ENCODE measurements around the gene EXOSC5. TPM values are rescaled to one million over a fixed set of nuclear protein-coding genes. Genes with fewer than 3 reads are reported as not detected.

EXOSC5 gene
- total and polyA plus RNA-seq, 9 of the 15 experiments (the other 6 are each of a cell fraction or from before 2014, with no cell fraction given): 10.9 to 75.5 (median 37.8) TPM

DNA sequence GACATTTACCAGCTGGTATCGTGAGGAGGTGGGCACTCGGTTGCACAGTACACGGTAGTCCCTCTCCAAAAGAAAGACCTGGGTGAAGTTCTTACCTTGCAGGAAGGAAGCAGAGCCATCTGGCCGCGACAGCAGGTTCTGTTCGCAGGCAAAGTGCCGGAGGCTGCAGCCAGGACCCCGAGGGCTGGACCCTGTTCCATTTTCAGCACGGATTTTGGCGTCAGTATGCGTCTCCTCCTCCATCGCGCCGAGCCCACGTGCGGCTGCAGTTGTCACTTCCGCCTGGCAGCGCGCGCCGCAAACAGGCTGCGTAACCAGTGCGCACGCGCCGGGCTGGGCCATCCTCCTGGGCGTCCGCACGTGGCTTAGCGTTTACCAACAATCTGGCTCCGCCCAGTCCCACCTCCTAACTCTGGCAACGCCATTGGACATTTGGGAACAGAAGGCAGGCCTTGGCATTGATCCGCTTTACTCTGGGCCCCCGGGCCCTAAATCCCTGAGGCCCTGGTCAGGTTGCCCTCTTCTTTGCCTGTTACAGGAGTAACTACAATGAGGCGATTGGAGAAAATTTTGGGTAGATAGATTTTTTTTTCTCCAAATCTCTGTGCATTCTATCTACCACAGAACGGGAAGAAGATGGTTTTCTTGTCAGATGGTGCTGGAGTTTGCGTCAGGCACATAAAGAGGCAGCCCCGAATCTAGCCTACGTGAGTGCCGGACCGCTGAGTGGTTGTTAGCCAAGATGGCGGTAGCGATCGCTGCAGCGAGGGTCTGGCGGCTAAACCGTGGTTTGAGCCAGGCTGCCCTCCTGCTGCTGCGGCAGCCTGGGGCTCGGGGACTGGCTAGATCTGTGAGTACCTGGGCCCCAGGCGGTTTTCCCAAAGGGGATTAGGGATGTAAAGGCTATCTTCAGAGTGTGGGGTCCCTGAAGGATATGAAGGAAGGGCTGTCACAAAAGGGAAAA, at the start of gene EXOSC5, which contains the start of gene BCKDHA (continued):
- no peak for TF ChIP-seq NEUROD1 (IDR thresholded peaks at IDR 0.05; ENCODE audit: borderline replicate concordance, low read depth, low read length, partially characterized antibody)
- no peak for TF ChIP-seq MLLT1 (IDR thresholded peaks at IDR 0.05)
- no peak for TF ChIP-seq PCBP2 (IDR thresholded peaks at IDR 0.05; ENCODE audit: low read depth, low read length, poor library complexity, severe bottlenecking)
- no peak for TF ChIP-seq HDAC8 (tag; IDR thresholded peaks at IDR 0.05)
- TF ChIP-seq TAF9B (IDR thresholded peaks at IDR 0.05; ENCODE audit: partially characterized antibody): peak; percentile 85
- TF ChIP-seq, protein P1, sequence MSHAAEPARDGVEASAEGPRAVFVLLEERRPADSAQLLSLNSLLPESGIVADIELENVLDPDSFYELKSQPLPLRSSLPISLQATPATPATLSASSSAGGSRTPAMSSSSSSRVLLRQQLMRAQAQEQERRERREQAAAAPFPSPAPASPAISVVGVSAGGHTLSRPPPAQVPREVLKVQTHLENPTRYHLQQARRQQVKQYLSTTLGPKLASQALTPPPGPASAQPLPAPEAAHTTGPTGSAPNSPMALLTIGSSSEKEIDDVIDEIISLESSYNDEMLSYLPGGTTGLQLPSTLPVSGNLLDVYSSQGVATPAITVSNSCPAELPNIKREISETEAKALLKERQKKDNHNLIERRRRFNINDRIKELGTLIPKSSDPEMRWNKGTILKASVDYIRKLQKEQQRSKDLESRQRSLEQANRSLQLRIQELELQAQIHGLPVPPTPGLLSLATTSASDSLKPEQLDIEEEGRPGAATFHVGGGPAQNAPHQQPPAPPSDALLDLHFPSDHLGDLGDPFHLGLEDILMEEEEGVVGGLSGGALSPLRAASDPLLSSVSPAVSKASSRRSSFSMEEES (CRISPR knock-in tag; IDR thresholded peaks at IDR 0.05): no peak
- TF ChIP-seq, protein P2, sequence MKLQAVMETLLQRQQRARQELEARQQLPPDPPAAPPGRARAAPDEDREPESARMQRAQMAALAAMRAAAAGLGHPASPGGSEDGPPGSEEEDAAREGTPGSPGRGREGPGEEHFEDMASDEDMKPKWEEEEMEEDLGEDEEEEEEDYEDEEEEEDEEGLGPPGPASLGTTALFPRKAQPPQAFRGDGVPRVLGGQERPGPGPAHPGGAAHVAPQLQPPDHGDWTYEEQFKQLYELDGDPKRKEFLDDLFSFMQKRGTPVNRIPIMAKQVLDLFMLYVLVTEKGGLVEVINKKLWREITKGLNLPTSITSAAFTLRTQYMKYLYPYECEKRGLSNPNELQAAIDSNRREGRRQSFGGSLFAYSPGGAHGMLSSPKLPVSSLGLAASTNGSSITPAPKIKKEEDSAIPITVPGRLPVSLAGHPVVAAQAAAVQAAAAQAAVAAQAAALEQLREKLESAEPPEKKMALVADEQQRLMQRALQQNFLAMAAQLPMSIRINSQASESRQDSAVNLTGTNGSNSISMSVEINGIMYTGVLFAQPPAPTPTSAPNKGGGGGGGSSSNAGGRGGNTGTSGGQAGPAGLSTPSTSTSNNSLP (IDR thresholded peaks at IDR 0.05; ENCODE audit: borderline replicate concordance, low read depth, low read length): peak; percentile 10; the same call in 1 of the 2 replicates
- TF ChIP-seq EZH2 (IDR thresholded peaks at IDR 0.05; ENCODE audit: borderline replicate concordance, low read depth, low read length): no peak
- TF ChIP-seq GATAD2A (IDR thresholded peaks at IDR 0.05): peak; percentile 64; the same call in 1 of the 2 replicates
- no peak for TF ChIP-seq TCF7 (IDR thresholded peaks at IDR 0.05; ENCODE audit: borderline replicate concordance)
- TF ChIP-seq NCOA2 (IDR thresholded peaks at IDR 0.05; ENCODE audit: partially characterized antibody in 2 of 2): peak in 1 of 2 experiments; percentile 98
- TF ChIP-seq, protein P3, sequence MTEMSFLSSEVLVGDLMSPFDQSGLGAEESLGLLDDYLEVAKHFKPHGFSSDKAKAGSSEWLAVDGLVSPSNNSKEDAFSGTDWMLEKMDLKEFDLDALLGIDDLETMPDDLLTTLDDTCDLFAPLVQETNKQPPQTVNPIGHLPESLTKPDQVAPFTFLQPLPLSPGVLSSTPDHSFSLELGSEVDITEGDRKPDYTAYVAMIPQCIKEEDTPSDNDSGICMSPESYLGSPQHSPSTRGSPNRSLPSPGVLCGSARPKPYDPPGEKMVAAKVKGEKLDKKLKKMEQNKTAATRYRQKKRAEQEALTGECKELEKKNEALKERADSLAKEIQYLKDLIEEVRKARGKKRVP (CRISPR knock-in tag; IDR thresholded peaks at IDR 0.05): peak; percentile 48; the same call in 1 of the 2 replicates
- TF ChIP-seq POLR2AphosphoS2 (IDR thresholded peaks at IDR 0.05; ENCODE audit: low read length): no peak
- TF ChIP-seq ZBTB12 (CRISPR knock-in tag; IDR thresholded peaks at IDR 0.05): 0 out of 2 replicates have a peak, but pooled peaks have one; percentile 13
- TF ChIP-seq RAD51 (IDR thresholded peaks at IDR 0.05; ENCODE audit: borderline replicate concordance, low read depth): peak; percentile 80
- no peak for TF ChIP-seq NR3C1 (CRISPR knock-in tag; IDR thresholded peaks at IDR 0.05)
- TF ChIP-seq ZNF57 (CRISPR knock-in tag; IDR thresholded peaks at IDR 0.05): no peak
- TF ChIP-seq BMI1 (IDR thresholded peaks at IDR 0.05; ENCODE audit: low read length): no peak
- no peak for TF ChIP-seq MTF1 (CRISPR knock-in tag; IDR thresholded peaks at IDR 0.05; ENCODE audit: borderline replicate concordance)
- TF ChIP-seq ETS2 (tag; IDR thresholded peaks at IDR 0.05; ENCODE audit: borderline replicate concordance, poor library complexity, severe bottlenecking): no peak
